Measurements from ENCODE around the gene MTA1.

DNA sequence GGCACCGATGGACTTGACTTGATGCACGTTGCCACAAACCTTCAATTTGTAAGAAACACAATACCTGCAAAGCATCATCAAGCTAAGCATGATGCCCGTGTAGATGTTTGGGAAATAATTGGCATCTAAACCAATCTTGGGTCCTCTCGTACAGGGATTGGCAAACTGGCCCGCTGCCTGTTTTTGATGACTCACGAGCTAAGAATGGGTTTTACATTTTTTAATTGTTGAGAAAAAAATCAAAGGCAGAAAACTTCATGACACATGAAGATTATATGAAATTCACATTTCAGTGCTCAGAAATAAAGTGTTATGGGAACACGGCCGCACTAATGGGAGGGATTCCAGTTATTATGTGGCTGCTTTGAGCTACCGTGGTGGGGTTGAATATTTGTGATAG is 10.9 kb downstream of the MTA1 start:
- TF ChIP-seq, protein P1, sequence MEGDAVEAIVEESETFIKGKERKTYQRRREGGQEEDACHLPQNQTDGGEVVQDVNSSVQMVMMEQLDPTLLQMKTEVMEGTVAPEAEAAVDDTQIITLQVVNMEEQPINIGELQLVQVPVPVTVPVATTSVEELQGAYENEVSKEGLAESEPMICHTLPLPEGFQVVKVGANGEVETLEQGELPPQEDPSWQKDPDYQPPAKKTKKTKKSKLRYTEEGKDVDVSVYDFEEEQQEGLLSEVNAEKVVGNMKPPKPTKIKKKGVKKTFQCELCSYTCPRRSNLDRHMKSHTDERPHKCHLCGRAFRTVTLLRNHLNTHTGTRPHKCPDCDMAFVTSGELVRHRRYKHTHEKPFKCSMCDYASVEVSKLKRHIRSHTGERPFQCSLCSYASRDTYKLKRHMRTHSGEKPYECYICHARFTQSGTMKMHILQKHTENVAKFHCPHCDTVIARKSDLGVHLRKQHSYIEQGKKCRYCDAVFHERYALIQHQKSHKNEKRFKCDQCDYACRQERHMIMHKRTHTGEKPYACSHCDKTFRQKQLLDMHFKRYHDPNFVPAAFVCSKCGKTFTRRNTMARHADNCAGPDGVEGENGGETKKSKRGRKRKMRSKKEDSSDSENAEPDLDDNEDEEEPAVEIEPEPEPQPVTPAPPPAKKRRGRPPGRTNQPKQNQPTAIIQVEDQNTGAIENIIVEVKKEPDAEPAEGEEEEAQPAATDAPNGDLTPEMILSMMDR (IDR thresholded peaks at IDR 0.05), result no peak
- no peak for TF ChIP-seq POLR2A (IDR thresholded peaks at IDR 0.05)
- no peak for TF ChIP-seq EP300 (IDR thresholded peaks at IDR 0.05)
- no peak for TF ChIP-seq POLR2AphosphoS5 (IDR thresholded peaks at IDR 0.05)

All from stomach (tissue), 4 donors.